Body of pancreas (tissue), 4 donors: ENCODE data around the gene PTPN12.
"Not testable (repeated sequence)": the region's sequence is repeated elsewhere in the genome, so short reads cannot be mapped to it uniquely, and the experiment has no call there.

Experiments
- CTCF ChIP-seq, 7 experiments: fragments of 450-650 bp in 4 of 7; fragments of 200-600 bp in 3 of 7; sonication (generic) in 3 of 7; IDR thresholded peaks; one replicate each; pipeline ENCODE4 v1.5.1; 2016 to 2019; ENCODE audit warnings: antibody characterized with exemption in 7 of 7
- POLR2A ChIP-seq, 3 donors: fragments of 450-650 bp; IDR thresholded peaks; one replicate each; pipeline ENCODE4 v1.6.1; 2016; ENCODE audit warnings: antibody characterized with exemption in 3 of 3, mild to moderate bottlenecking in 2 of 3

GRCh38 chr7:77540993-77541392, 3.9 kb downstream of the PTPN12 start:
- not testable (repeated sequence) for TF ChIP-seq POLR2A, CTCF (IDR thresholded peaks at IDR 0.05)
